CD4-positive, alpha-beta memory T cell (primary cell): ENCODE results near the gene FAAP20. TPM values are rescaled to one million over a fixed set of nuclear protein-coding genes. Genes with fewer than 3 reads are reported as not detected.
A peak's percentile ranks its signal among the peaks of the same experiment; 100 is the strongest.

Experiments
- CTCF ChIA-PET: fragments of 350-600 bp; sonication (Branson Sonifier 250); formaldehyde crosslinking; loops from one replicate; lab custom pipeline; 2021; ENCODE audit warnings: inconsistent platforms; ENCODE audit not compliant: partially characterized antibody; lab: Charles Lee
- POLR2A ChIA-PET: fragments of 350-600 bp; sonication (Branson Sonifier 250); formaldehyde crosslinking; loops from one replicate; lab custom pipeline; 2021; ENCODE audit not compliant: partially characterized antibody; lab: Charles Lee
- DNase-seq, 5 donors: peaks; one replicate each; pipeline versions ENCODE4 v3.0.0 to v3.0.0-alpha.2; 2020 to 2022; ENCODE audit warnings: mixed read lengths in 1 of 5
- H3K27ac ChIP-seq: one replicate; pipeline ENCODE4 v1.7.0; 2013; ENCODE audit warnings: low read depth, low read length
- H3K27me3 ChIP-seq: 2 replicates; pipeline ENCODE4 v1.7.0; 2013; ENCODE audit warnings: mild to moderate bottlenecking, low read length, moderate library complexity; ENCODE audit not compliant: insufficient read depth
- H3K36me3 ChIP-seq: 2 replicates; pipeline ENCODE4 v1.7.0; 2013; ENCODE audit warnings: mild to moderate bottlenecking, low read length, moderate library complexity; ENCODE audit not compliant: insufficient read depth
- H3K4me1 ChIP-seq: 2 replicates; pipeline ENCODE4 v1.7.0; 2013; ENCODE audit warnings: mild to moderate bottlenecking, low read length, moderate library complexity; ENCODE audit not compliant: insufficient read depth
- H3K4me3 ChIP-seq, 2 donors: one replicate each; pipeline ENCODE4 v1.7.0; 2013; ENCODE audit warnings: low read length in 2 of 2, mild to moderate bottlenecking in 1 of 2
- H3K9me3 ChIP-seq, 2 donors: one replicate each; pipeline ENCODE4 v1.7.0; 2013; ENCODE audit warnings: low read length in 2 of 2, control low read depth in 1 of 2; ENCODE audit not compliant: control insufficient read depth in 1 of 2
- H3K27ac Mint-ChIP-seq, 7 donors: one replicate each; pipeline ENCODE4 v1.8.0; 2020 to 2021; ENCODE audit warnings: mixed read lengths in 7 of 7, mild to moderate bottlenecking in 6 of 7, inconsistent platforms in 3 of 7, moderate library complexity in 3 of 7
- H3K27me3 Mint-ChIP-seq, 2 donors: one replicate each; pipeline ENCODE4 v1.8.0; 2020 to 2021; ENCODE audit warnings: mixed read lengths in 2 of 2
- H3K36me3 Mint-ChIP-seq, 2 donors: one replicate each; pipeline ENCODE4 v1.8.0; 2020 to 2021; ENCODE audit warnings: mixed read lengths in 2 of 2, inconsistent platforms in 1 of 2, mild to moderate bottlenecking in 1 of 2
- H3K4me1 Mint-ChIP-seq, 4 donors: one replicate each; pipeline ENCODE4 v1.8.0; 2020 to 2021; ENCODE audit warnings: mixed read lengths in 4 of 4, mild to moderate bottlenecking in 1 of 4
- H3K4me3 Mint-ChIP-seq, 8 donors: one replicate each; pipeline ENCODE4 v1.8.0; 2020 to 2021; ENCODE audit warnings: mixed read lengths in 8 of 8, mild to moderate bottlenecking in 7 of 8, moderate library complexity in 6 of 8, inconsistent platforms in 3 of 8
- H3K9me3 Mint-ChIP-seq, 8 donors: one replicate each; pipeline ENCODE4 v1.8.0; 2020 to 2021; ENCODE audit warnings: mixed read lengths in 8 of 8, mild to moderate bottlenecking in 5 of 8, inconsistent platforms in 3 of 8, moderate library complexity in 1 of 8
- intact Hi-C: fragments of 100-400 bp; cut with micrococcal nuclease; formaldehyde crosslinking; loops from one replicate; pipeline ENCODE4 v1.15.1; 2023
- polyA plus RNA-seq, 2 donors: library from polyadenylated mRNA; unstranded; fragments of 300-500 nt; fragmentation: Illumina TruSeq; gene quantifications; one replicate each; pipeline ENCODE4 v1.2.3, GENCODE V29; 2021
- total RNA-seq, 2 experiments: library from RNA; stranded (reverse); gene quantifications; one replicate each; pipeline ENCODE4 v1.2.3, GENCODE V29; 2021

Gene FAAP20
- total and polyA plus RNA-seq, 4 experiments from 2014 or later: 38.4 to 58.9 (median 47.5) TPM

GRCh38 chr1:2201062-2201461 is 6.5 kb upstream of the FAAP20 start:
- POLR2A ChIA-PET: interaction anchor here (0.6 to 2.9 kb wide), 2 partner anchors 30 to 91 kb away, joined by 3 to 83 read pairs; partner anchors contain the start of gene SKI
- Histone ChIP-seq H3K4me3 (no peak overlapping the region), H3K4me1 (peaks cover 48% of the 10 kb centered on the region), H3K36me3 (no peaks in the 10 kb centered on the region), H3K27ac (no peak overlapping the region), H3K9me3 (no peaks in the 10 kb centered on the region), H3K27me3 (no peaks in the 10 kb centered on the region)
- no peaks in the 10 kb centered on the region for H3K9me3 Mint-ChIP-seq
- H3K36me3 Mint-ChIP-seq: no peaks in the 10 kb centered on the region
- H3K4me1 Mint-ChIP-seq: peaks cover 10 to 37% (median 17%) of the 10 kb centered on the region in 4 donors
- H3K27ac Mint-ChIP-seq: peak overlapping the region in 2 of 7 donors; percentile 12 to 79
- no peak for DNase-seq
- peak overlapping the region in 3 of 8 donors; percentile 25 to 29 (median 25) for H3K4me3 Mint-ChIP-seq
- H3K27me3 Mint-ChIP-seq: no peaks in the 10 kb centered on the region
- intact Hi-C loops: no loop called here
- CTCF ChIA-PET: interaction anchor here (0.7 kb wide), 1 partner anchor 348 kb away, joined by 3 read pairs; no protein-coding TSS in a partner anchor

DNA sequence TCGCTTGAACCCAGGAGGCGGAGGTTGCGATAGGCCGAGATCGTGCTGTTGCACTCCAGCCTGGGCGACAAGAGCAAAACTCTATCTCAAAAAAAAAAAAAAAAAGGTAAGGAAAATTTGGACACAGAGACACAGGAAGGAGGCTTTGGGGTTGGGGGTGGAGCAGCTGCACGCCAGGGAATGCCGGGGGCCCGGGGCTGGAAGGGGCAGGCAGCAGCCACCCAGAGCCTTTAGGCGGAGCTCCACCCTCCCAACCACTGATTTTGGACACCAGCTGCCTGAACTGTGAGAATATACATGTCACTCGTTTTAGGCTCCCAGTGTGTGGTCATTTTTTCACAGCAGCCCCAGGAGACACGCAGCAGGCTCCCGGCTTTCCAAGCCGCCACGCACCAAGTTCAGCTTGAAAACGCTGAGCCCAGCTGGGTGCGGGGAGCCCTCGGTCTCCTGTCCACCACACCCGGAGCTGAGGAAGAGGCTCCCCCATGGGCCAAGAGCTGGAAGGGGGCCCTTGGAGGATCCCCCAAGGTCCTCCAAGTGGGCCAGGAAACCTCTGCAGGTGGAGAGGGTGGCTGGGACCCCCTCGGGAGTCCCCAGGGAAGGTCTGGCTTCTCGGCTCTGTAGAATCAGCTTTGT is 5.9 kb upstream of the FAAP20 start:
- Histone ChIP-seq H3K27ac (no peak overlapping the region), H3K4me1 (peaks cover 45% of the 10 kb centered on the region), H3K36me3 (no peaks in the 10 kb centered on the region), H3K27me3 (no peaks in the 10 kb centered on the region), H3K4me3 (no peak overlapping the region), H3K9me3 (no peaks in the 10 kb centered on the region)
- Mint-ChIP-seq H3K9me3 (no peaks in the 10 kb centered on the region), H3K27ac (peak overlapping the region in 2 of 7 donors; percentile 89 to 95), H3K4me3 (no peak overlapping the region), H3K27me3 (no peaks in the 10 kb centered on the region), H3K4me1 (peaks cover 7 to 33% (median 15%) of the 10 kb centered on the region in 4 donors), H3K36me3 (no peaks in the 10 kb centered on the region)
- intact Hi-C loops: no loop called here
- ChIA-PET CTCF (interaction anchor here (1.1 to 11.5 kb wide), 3 partner anchors 51 to 180 kb away, joined by 3 to 236 read pairs (median 4); no protein-coding TSS in a partner anchor), POLR2A (interaction anchor here (0.6 to 2.9 kb wide), 8 partner anchors 31 to 385 kb away, joined by 3 to 83 read pairs (median 7); partner anchors contain the start of genes MORN1, RER1 and SKI)
- no peak for DNase-seq

GRCh38 chr1:2199042-2199810 is 4.7 kb upstream of the FAAP20 start:
- Mint-ChIP-seq H3K9me3 (no peaks in the 10 kb centered on the region), H3K27ac (peak overlapping the region; percentile 89 to 96 (median 92)), H3K36me3 (peaks cover 0 to 2% of the 10 kb centered on the region in 2 donors), H3K27me3 (no peaks in the 10 kb centered on the region), H3K4me1 (peaks cover 7 to 33% (median 18%) of the 10 kb centered on the region in 4 donors), H3K4me3 (peak overlapping the region; percentile 80 to 90 (median 84))
- H3K36me3 ChIP-seq: no peaks in the 10 kb centered on the region
- intact Hi-C loops: loop anchor here (1.0 to 5.0 kb wide), 3 partner anchors 67 to 328 kb away; partner anchors contain the start of gene PANK4
- H3K9me3 ChIP-seq: no peaks in the 10 kb centered on the region
- POLR2A ChIA-PET: interaction anchor here (0.6 to 2.9 kb wide), 18 partner anchors 9 to 386 kb away, joined by 3 to 83 read pairs (median 4); partner anchors contain the start of genes MORN1, RER1 and SKI
- no peaks in the 10 kb centered on the region for H3K27me3 ChIP-seq
- CTCF ChIA-PET: interaction anchor here (0.8 to 11.5 kb wide), 7 partner anchors 12 to 181 kb away, joined by 3 to 236 read pairs (median 4); no protein-coding TSS in a partner anchor
- peaks cover 45% of the 10 kb centered on the region for H3K4me1 ChIP-seq
- DNase-seq: peak; percentile 78 to 90 (median 81)
- peak overlapping the region; percentile 64 to 68 for H3K4me3 ChIP-seq
- H3K27ac ChIP-seq: peak overlapping the region; percentile 68

DNA sequence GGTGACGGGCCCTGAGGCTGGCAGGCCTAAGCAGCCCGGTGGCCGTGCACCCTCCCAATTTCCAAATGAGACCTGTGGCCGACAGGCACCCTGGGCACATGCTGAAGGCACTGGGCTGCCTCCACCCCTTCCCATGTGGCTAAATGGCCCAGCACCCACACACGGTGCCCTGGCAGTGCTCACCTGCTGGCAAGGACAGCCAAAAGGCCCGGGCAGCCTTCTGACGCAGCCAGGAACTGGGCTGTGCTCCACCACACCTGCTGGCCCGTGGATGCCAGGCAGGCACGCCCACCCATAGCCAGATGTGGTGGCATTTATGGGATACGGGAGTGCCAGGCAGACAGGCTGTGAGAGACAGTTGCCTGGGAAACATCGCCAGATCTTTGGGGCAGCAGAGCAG is 4.0 kb upstream of the FAAP20 start:
- DNase-seq: no peak
- H3K27ac ChIP-seq: peak overlapping the region; percentile 68
- H3K9me3 ChIP-seq: no peaks in the 10 kb centered on the region
- peak overlapping the region in 5 of 8 donors; percentile 83 to 90 (median 84) for H3K4me3 Mint-ChIP-seq
- H3K27me3 ChIP-seq: no peaks in the 10 kb centered on the region
- no peak overlapping the region for H3K4me3 ChIP-seq
- H3K36me3 Mint-ChIP-seq: peaks cover 0 to 2% of the 10 kb centered on the region in 2 donors
- intact Hi-C loops: loop anchor here (5.0 kb wide), 2 partner anchors 66 to 329 kb away; partner anchors contain the start of gene PANK4
- CTCF ChIA-PET: interaction anchor here (1.2 to 11.5 kb wide), 5 partner anchors 12 to 182 kb away, joined by 3 to 236 read pairs (median 4); no protein-coding TSS in a partner anchor
- peaks cover 7 to 33% (median 18%) of the 10 kb centered on the region in 4 donors for H3K4me1 Mint-ChIP-seq
- no peaks in the 10 kb centered on the region for H3K36me3 ChIP-seq
- peak overlapping the region; percentile 89 to 96 (median 92) for H3K27ac Mint-ChIP-seq
- H3K9me3 Mint-ChIP-seq: no peaks in the 10 kb centered on the region
- H3K4me1 ChIP-seq: peaks cover 45% of the 10 kb centered on the region
- H3K27me3 Mint-ChIP-seq: no peaks in the 10 kb centered on the region
- POLR2A ChIA-PET: interaction anchor here (0.8 to 2.9 kb wide), 10 partner anchors 9 to 327 kb away, joined by 3 to 83 read pairs (median 6); partner anchors contain the start of genes MORN1, RER1 and SKI

DNA sequence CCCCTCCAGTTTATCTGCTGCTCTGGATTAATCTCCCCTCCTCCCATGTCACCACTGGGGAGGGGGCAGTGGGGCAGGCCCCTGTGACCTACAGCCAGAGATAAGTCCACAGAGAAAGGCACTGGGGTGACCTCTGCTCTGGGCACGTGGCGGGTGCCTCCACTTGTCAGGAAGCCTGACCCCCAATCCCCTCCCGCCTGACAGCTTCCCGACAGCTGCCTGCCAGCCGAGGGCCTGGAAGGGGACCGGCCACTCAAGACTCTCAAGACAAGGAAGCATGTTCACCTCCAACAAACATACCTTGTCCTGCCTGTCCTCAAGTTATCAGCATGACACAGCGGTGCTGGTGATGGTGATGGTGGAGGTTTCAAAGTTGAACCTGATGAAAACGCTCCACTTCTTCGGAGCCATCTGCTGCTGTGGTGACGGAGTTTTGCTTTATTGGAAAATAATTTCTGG is 3.2 kb upstream of the FAAP20 start:
- no peak for DNase-seq
- intact Hi-C loops: loop anchor here (5.0 kb wide), 2 partner anchors 65 to 330 kb away; partner anchors contain the start of gene PANK4
- H3K4me3 Mint-ChIP-seq: peak overlapping the region in 1 of 8 donors; percentile 57
- Histone ChIP-seq H3K4me3 (no peak overlapping the region), H3K9me3 (no peaks in the 10 kb centered on the region), H3K27me3 (no peaks in the 10 kb centered on the region), H3K27ac (peak overlapping the region; percentile 68), H3K36me3 (no peaks in the 10 kb centered on the region), H3K4me1 (peaks cover 52% of the 10 kb centered on the region)
- no peaks in the 10 kb centered on the region for H3K9me3 Mint-ChIP-seq
- peaks cover 0 to 2% of the 10 kb centered on the region in 2 donors for H3K36me3 Mint-ChIP-seq
- peak overlapping the region; percentile 29 to 89 (median 62) for H3K27ac Mint-ChIP-seq
- CTCF ChIA-PET: interaction anchor here (4.1 to 11.5 kb wide), 2 partner anchors 35 to 183 kb away, joined by 40 to 236 read pairs; no protein-coding TSS in a partner anchor
- peaks cover 7 to 37% (median 19%) of the 10 kb centered on the region in 4 donors for H3K4me1 Mint-ChIP-seq
- no peaks in the 10 kb centered on the region for H3K27me3 Mint-ChIP-seq
- POLR2A ChIA-PET: interaction anchor here (1.2 to 5.2 kb wide), 4 partner anchors 10 to 183 kb away, joined by 3 to 78 read pairs (median 36); partner anchors contain the start of gene SKI

- Histone ChIP-seq H3K36me3 (no peaks in the 10 kb centered on the region), H3K4me3 (no peak overlapping the region), H3K9me3 (no peaks in the 10 kb centered on the region), H3K27ac (no peak overlapping the region), H3K4me1 (peaks cover 52% of the 10 kb centered on the region), H3K27me3 (no peaks in the 10 kb centered on the region)
- POLR2A ChIA-PET: interaction anchor here (0.6 to 5.2 kb wide), 5 partner anchors 34 to 216 kb away, joined by 3 to 78 read pairs (median 32); partner anchors contain the start of genes MORN1, RER1 and SKI
- Mint-ChIP-seq H3K27ac (peak overlapping the region in 2 of 7 donors; percentile 22 to 60), H3K36me3 (peaks cover 0 to 2% of the 10 kb centered on the region in 2 donors), H3K4me1 (peaks cover 7 to 37% (median 20%) of the 10 kb centered on the region in 4 donors), H3K27me3 (no peaks in the 10 kb centered on the region), H3K9me3 (no peaks in the 10 kb centered on the region), H3K4me3 (no peak overlapping the region)
- CTCF ChIA-PET: interaction anchor here (2.3 to 11.5 kb wide), 3 partner anchors 36 to 183 kb away, joined by 39 to 236 read pairs (median 40); no protein-coding TSS in a partner anchor
- no peak for DNase-seq
- intact Hi-C loops: loop anchor here (5.0 kb wide), 2 partner anchors 65 to 330 kb away; partner anchors contain the start of gene PANK4
These were observed 2.5 kb upstream of the FAAP20 start for GRCh38 chr1:2196901-2197638.
